GM12878 (cell line): ENCODE data around the gene CNNM1. TPM values are rescaled to one million over a fixed set of nuclear protein-coding genes. Genes with fewer than 3 reads are reported as not detected.

Source experiments
- ATAC-seq: fragments of 200-7000 bp; cut with Tn5 transposase; 3 replicates; pipeline ENCODE4 v1.9.1; 2020; ENCODE audit warnings: mild to moderate bottlenecking, moderate library complexity
- BruUV-seq: library from RNA; stranded (reverse); fragments of 400-500 nt; replicated peaks from 2 replicates; lab custom pipeline; 2021; lab: Mats Ljungman, UMichigan
- CTCF ChIA-PET: fragments of 300-600 bp; sonication (Branson Sonifier 250); formaldehyde crosslinking; extraction: SDS; loops from one replicate; lab custom pipeline; 2021; ENCODE audit warnings: inconsistent platforms; lab: Yijun Ruan, JAX
- POLR2A ChIA-PET: fragments of 350-600 bp; formaldehyde crosslinking; extraction: SDS; loops from one replicate; lab custom pipeline; 2021; ENCODE audit warnings: inconsistent platforms; lab: Charles Lee
- RAD21 ChIA-PET: fragments of 300-600 bp; sonication (Branson Sonifier 250); formaldehyde crosslinking; loops from one replicate; lab custom pipeline; 2023; ENCODE audit warnings: antibody characterized with exemption; ENCODE audit not compliant: unreplicated experiment; lab: Charles Lee
- SMC1A ChIA-PET: fragments of 300-600 bp; sonication (Branson Sonifier 250); formaldehyde crosslinking; loops from one replicate; lab custom pipeline; 2023; ENCODE audit not compliant: unreplicated experiment, uncharacterized antibody; lab: Charles Lee
- DNase-seq: peaks from one replicate; pipeline ENCODE4 v3.0.0-alpha.2; 2011; ENCODE audit warnings: low read depth, low spot score
- FAIRE-seq: peaks from 3 replicates; lab custom pipeline; 2011; peaks lifted over from hg19 to GRCh38; lab: Jason Lieb, UNC
- H2AFZ ChIP-seq: 2 replicates; pipeline ENCODE4 v1.6.0; 2011; ENCODE audit warnings: low read depth, low read length, control low read depth; ENCODE audit not compliant: control insufficient read depth
- H3K27ac ChIP-seq: 2 replicates; pipeline ENCODE4 v1.5.1; 2011; ENCODE audit warnings: control low read depth; ENCODE audit not compliant: control insufficient read depth, insufficient read depth
- H3K27me3 ChIP-seq, 2 experiments: replicated peaks in 1 of 2; 2 replicates each; pipeline versions ENCODE4 v1.6.0 to v1.6.1; 2011; ENCODE audit warnings: low read length in 1 of 2; ENCODE audit not compliant: control insufficient read depth in 2 of 2, insufficient read depth in 2 of 2
- H3K36me3 ChIP-seq, 2 experiments: 2 replicates each; pipeline ENCODE4 v1.5.1; 2011; ENCODE audit warnings: low read length in 1 of 2; ENCODE audit not compliant: control insufficient read depth in 2 of 2, insufficient read depth in 2 of 2
- H3K4me1 ChIP-seq: 2 replicates; pipeline ENCODE4 v1.6.1; 2011; ENCODE audit warnings: mild to moderate bottlenecking, low read length, moderate library complexity, mixed read lengths; ENCODE audit not compliant: control insufficient read depth, insufficient read depth
- H3K4me2 ChIP-seq: 2 replicates; pipeline ENCODE4 v1.6.0; 2011; ENCODE audit warnings: control low read depth; ENCODE audit not compliant: control insufficient read depth, insufficient read depth
- H3K4me3 ChIP-seq: fragments of 200-600 bp; sonication (generic); 2 replicates; pipeline ENCODE4 v1.5.1; 2016
- H3K79me2 ChIP-seq: 2 replicates; pipeline ENCODE4 v1.6.0; 2011; ENCODE audit warnings: low read length; ENCODE audit not compliant: control insufficient read depth, insufficient read depth
- H3K9ac ChIP-seq: 2 replicates; pipeline ENCODE4 v1.8.0; 2011; ENCODE audit warnings: low read length, control low read depth, mixed read lengths; ENCODE audit not compliant: control insufficient read depth, insufficient read depth
- H3K9me3 ChIP-seq: replicated peaks from 3 replicates; pipeline ENCODE4 v1.5.1; 2011; ENCODE audit warnings: mild to moderate bottlenecking, low read length; ENCODE audit not compliant: control insufficient read depth, insufficient read depth
- H4K20me1 ChIP-seq: 2 replicates; pipeline ENCODE4 v1.6.0; 2011; ENCODE audit not compliant: control insufficient read depth, insufficient read depth
- E2F8 ChIP-seq: fragments of 450-650 bp; IDR thresholded peaks from 2 replicates; pipeline ENCODE4 v1.6.1; 2018; ENCODE audit warnings: mild to moderate bottlenecking, low read depth, moderate library complexity; ENCODE audit not compliant: partially characterized antibody
- ETV6 ChIP-seq, 2 experiments: fragments of 450-650 bp in 1 of 2; IDR thresholded peaks in 1 of 2; conservative IDR thresholded peaks in 1 of 2; 2 replicates each; pipeline ENCODE4 v1.6.1; 2014; ENCODE audit warnings: antibody characterized with exemption in 1 of 2, borderline replicate concordance in 1 of 2, low read depth in 1 of 2, mild to moderate bottlenecking in 1 of 2, moderate library complexity in 1 of 2
- EZH2 ChIP-seq: IDR thresholded peaks from 2 replicates; pipeline ENCODE4 v1.6.1; 2012; ENCODE audit warnings: low read depth, mild to moderate bottlenecking, control low read depth, inconsistent platforms, low read length, borderline replicate concordance; ENCODE audit not compliant: control insufficient read depth
- HDAC6 ChIP-seq: fragments of 200-600 bp; sonication (generic); IDR thresholded peaks from one replicate; pipeline ENCODE4 v1.8.0; 2017; ENCODE audit warnings: antibody characterized with exemption; ENCODE audit not compliant: unreplicated experiment
- IKZF1 ChIP-seq: fragments of 450-650 bp; conservative IDR thresholded peaks from 2 replicates; pipeline ENCODE4 v1.6.1; 2017; ENCODE audit warnings: antibody characterized with exemption, mild to moderate bottlenecking
- MYB ChIP-seq: fragments of 150-350 bp; IDR thresholded peaks from 2 replicates; pipeline ENCODE4 v1.6.1; 2014; ENCODE audit warnings: mild to moderate bottlenecking, low read depth, low read length, borderline replicate concordance
- NBN ChIP-seq: fragments of 450-650 bp; IDR thresholded peaks from 2 replicates; pipeline ENCODE4 v1.6.1; 2016
- NFXL1 ChIP-seq: fragments of 450-650 bp; IDR thresholded peaks from 2 replicates; pipeline ENCODE4 v1.6.1; 2017; ENCODE audit warnings: antibody characterized with exemption, mild to moderate bottlenecking, borderline replicate concordance
- POU2F2 ChIP-seq: IDR thresholded peaks from 3 replicates; pipeline ENCODE4 v1.6.1; 2011; ENCODE audit warnings: low read depth, mild to moderate bottlenecking, low read length, borderline replicate concordance
- SP1 ChIP-seq: IDR thresholded peaks from one replicate; pipeline ENCODE4 v1.6.1; 2011; ENCODE audit warnings: low read depth, low read length
- TARDBP ChIP-seq: IDR thresholded peaks from 2 replicates; pipeline ENCODE4 v1.6.1; 2016; ENCODE audit warnings: borderline replicate concordance
- ZZZ3 ChIP-seq: IDR thresholded peaks from 2 replicates; pipeline ENCODE4 v1.6.1; 2011; ENCODE audit warnings: low read depth; ENCODE audit not compliant: control insufficient read depth, insufficient read length
- WGBS: methylation state at CpG from one replicate; pipeline ENCODE4 v1.1.6; 2016; ENCODE audit warnings: low lambda C conversion rate; ENCODE audit not compliant: insufficient replicate concordance, insufficient coverage; ENCODE audit errors: missing lambda C conversion rate; 5-methylcytosine and 5-hydroxymethylcytosine counted together
- in situ Hi-C: fragments of 300-500 bp; cut with MboI; formaldehyde crosslinking; loops from 9 replicates; pipeline ENCODE4 v1.14.3; 2018; ENCODE audit warnings: mixed read lengths
- intact Hi-C: fragments of 100-400 bp; cut with micrococcal nuclease; formaldehyde crosslinking; loops from one replicate; pipeline ENCODE4 v1.14.2; 2022; ENCODE audit not compliant: unreplicated experiment
- polyA plus RNA-seq, 11 experiments: library from polyadenylated mRNA; depleted of rRNA in 4 of 11; unstranded in 6 of 11; stranded (reverse) in 5 of 11; fragments of >200 nt; fragmentation: Nextera tagmentation in 4 of 11; fragmentation: Illumina TruSeq in 1 of 11; extraction: Ambion mirVana in 4 of 11; extraction: Trizol in 1 of 11; gene quantifications; 1 replicate in 1 of 11; 2 replicates in 10 of 11; pipeline versions ENCODE4 v1.2.1 to v1.2.3, GENCODE V29; 2011 to 2016; ENCODE audit warnings: inconsistent platforms in 2 of 11, missing spikeins in 2 of 11, low read depth in 1 of 11
- total RNA-seq, 4 experiments: library from RNA; depleted of rRNA in 3 of 4; stranded (reverse); fragments of >200 nt in 3 of 4; fragmentation: Illumina TruSeq in 1 of 4; extraction: Trizol in 1 of 4; gene quantifications; 2 replicates each; pipeline versions ENCODE4 v1.2.1 to v1.2.3, GENCODE V29; 2013 to 2021

CNNM1 gene
- total and polyA plus RNA-seq, 10 of the 15 experiments (the other 5 are each of a cell fraction or from before 2014, with no cell fraction given), result 0.01 TPM; not detected in 9

- H3K36me3 ChIP-seq, result no peaks in the 10 kb centered on the region
- H4K20me1 ChIP-seq, result peaks cover 4% of the 10 kb centered on the region
- ATAC-seq (no peak), FAIRE-seq (no peak), DNase-seq (no peak)
- intact Hi-C loops (no loop called here), in situ Hi-C loops (no loop called here)
- no peaks in the 10 kb centered on the region for H3K79me2 ChIP-seq
- BruUV-seq, result no TSS peak
- ChIA-PET POLR2A (no interaction called here), RAD21 (no interaction called here), SMC1A (no interaction called here), CTCF (no interaction called here)
- H3K4me3 ChIP-seq, result no peak overlapping the region
- no peak overlapping the region for H3K4me2 ChIP-seq
- WGBS, result 0% methylated on average over 1 of the region's 1 CpG
- TF ChIP-seq NBN, result no peak
- no peak for TF ChIP-seq EZH2
- no peak for TF ChIP-seq NFXL1
- TF ChIP-seq TARDBP, result no peak
- TF ChIP-seq SP1, result no peak
- no peak for TF ChIP-seq ZZZ3
- no peak for TF ChIP-seq POU2F2
- no peak for TF ChIP-seq IKZF1
- no peak for TF ChIP-seq HDAC6
- no peak for TF ChIP-seq MYB
- TF ChIP-seq E2F8, result no peak
- no peak for TF ChIP-seq ETV6 (conservative IDR thresholded peaks at IDR 0.05 in 1 of 2, IDR thresholded peaks at IDR 0.05 in 1 of 2; ENCODE audit: borderline replicate concordance in 1 of 2, low read depth in 1 of 2)
- H3K9me3 ChIP-seq, result no peaks in the 10 kb centered on the region
- H2AFZ ChIP-seq, result no peak overlapping the region
- H3K27me3 ChIP-seq, result peaks cover 0 to 8% of the 10 kb centered on the region in 2 experiments; a peak in 1 of 4 replicates
- H3K27ac ChIP-seq, result no peak overlapping the region
- H3K4me1 ChIP-seq, result no peaks in the 10 kb centered on the region
- H3K9ac ChIP-seq, result no peak overlapping the region
Observed at GRCh38 chr10:99365736-99366135, 36.6 kb downstream of the CNNM1 start.
